DOHH2 (cell line): Measurements from ENCODE around the gene ACKR3.

Source experiments
- CTCF ChIP-seq: fragments of 200-600 bp; sonication (generic); IDR thresholded peaks from one replicate; pipeline ENCODE4 v1.5.1; 2014; ENCODE audit warnings: antibody characterized with exemption, mild to moderate bottlenecking, low read depth, low read length; ENCODE audit not compliant: poor library complexity, severe bottlenecking
- EZH2phosphoT487 ChIP-seq: fragments of 200-600 bp; sonication (generic); IDR thresholded peaks from 2 replicates; pipeline ENCODE4 v1.6.1; 2017; ENCODE audit warnings: borderline replicate concordance, mild to moderate bottlenecking, antibody characterized with exemption, low read length, moderate library complexity, mixed read lengths

GRCh38 chr2:236579746-236580315 is 10.2 kb downstream of the ACKR3 start:
- TF ChIP-seq CTCF (no peak), EZH2phosphoT487 (no peak)
